ENCODE results near the gene CHD5.
"Not testable (repeated sequence)": the region's sequence is repeated elsewhere in the genome, so short reads cannot be mapped to it uniquely, and the experiment has no call there.

CHD5 gene

DNA sequence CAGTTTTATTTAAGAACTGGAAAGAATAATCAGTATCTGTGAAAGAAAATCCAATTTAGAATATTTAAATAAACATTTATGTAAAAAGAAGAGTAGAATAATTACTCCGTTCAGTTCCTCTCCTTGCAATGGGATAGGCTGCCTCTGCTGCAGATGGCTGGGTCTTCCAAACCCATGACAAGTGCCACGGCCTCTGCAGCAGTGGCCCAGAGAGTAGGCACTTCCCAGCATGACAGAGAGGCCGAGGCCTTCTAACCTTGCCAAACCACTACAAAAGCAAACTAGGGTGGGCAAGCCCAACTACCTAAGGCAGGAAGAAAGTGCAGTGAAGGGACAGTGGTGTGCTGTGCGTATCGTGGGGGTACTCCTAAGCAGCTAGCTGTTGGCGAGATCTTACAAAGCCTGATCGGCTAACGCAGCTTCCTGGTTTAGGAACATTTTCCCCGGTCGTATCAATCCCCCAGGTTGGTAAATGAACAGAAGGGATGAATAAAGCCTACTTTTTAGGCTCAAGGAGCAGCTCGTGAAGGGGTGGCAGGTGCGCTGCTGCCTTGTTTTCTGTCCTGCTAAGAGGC is 41.2 kb upstream of the CHD5 start:
- intact Hi-C loops (cut with DNase I; ENCODE audit: low total_unique reads) = no loop called here
- Histone ChIP-seq H3K36me3 (peaks cover 22 to 77% (median 32%) of the 10 kb centered on the region in 3 donors), H3K4me1 (peaks cover 0 to 6% (median 0%) of the 10 kb centered on the region in 4 donors), H3K4me3 (no peak overlapping the region), H3K27me3 (no peaks in the 10 kb centered on the region), H3K27ac (no peak overlapping the region), H3K9me3 (no peaks in the 10 kb centered on the region)
- no peak for DNase-seq
- TF ChIP-seq CTCF (IDR thresholded peaks at IDR 0.05) = no peak

DNA sequence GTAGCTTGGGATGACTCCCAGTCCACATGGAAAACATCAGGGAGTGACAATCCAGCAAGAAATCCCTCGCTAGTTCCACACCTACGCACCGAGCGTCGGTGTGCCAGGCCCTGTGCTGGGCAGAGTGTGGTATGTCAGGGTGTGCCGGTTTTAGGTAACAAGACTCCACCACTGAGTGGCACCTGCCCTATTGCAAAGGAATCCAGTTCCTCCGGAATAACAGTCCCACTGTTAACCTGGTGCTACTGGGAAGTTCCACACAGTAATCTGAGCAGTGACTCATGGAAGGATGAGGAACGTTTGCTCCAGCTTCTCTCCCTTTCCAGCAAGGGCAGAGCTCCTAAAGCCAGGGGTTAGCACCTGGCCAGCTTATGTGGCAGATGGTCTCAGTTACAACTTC is 40.1 kb upstream of the CHD5 start:
- Histone ChIP-seq H3K27ac (no peak overlapping the region), H3K4me1 (peaks cover 0 to 6% (median 0%) of the 10 kb centered on the region in 4 donors), H3K9me3 (no peaks in the 10 kb centered on the region), H3K27me3 (no peaks in the 10 kb centered on the region), H3K36me3 (peaks cover 18 to 75% (median 24%) of the 10 kb centered on the region in 3 donors), H3K4me3 (no peak overlapping the region)
- DNase-seq = no peak
- intact Hi-C loops (cut with DNase I; ENCODE audit: low total_unique reads) = no loop called here
- no peak for TF ChIP-seq CTCF (IDR thresholded peaks at IDR 0.05)

- intact Hi-C loops (cut with DNase I; ENCODE audit: low total_unique reads); H3K4me1 ChIP-seq; DNase-seq; H3K27me3 ChIP-seq; H3K9me3 ChIP-seq; H3K4me3 ChIP-seq; H3K27ac ChIP-seq: not testable (repeated sequence)
- H3K36me3 ChIP-seq = peaks cover 12 to 69% (median 18%) of the 10 kb centered on the region in 3 donors
These were observed 39.5 kb upstream of the CHD5 start for GRCh38 chr1:6219641-6220040.

DNA sequence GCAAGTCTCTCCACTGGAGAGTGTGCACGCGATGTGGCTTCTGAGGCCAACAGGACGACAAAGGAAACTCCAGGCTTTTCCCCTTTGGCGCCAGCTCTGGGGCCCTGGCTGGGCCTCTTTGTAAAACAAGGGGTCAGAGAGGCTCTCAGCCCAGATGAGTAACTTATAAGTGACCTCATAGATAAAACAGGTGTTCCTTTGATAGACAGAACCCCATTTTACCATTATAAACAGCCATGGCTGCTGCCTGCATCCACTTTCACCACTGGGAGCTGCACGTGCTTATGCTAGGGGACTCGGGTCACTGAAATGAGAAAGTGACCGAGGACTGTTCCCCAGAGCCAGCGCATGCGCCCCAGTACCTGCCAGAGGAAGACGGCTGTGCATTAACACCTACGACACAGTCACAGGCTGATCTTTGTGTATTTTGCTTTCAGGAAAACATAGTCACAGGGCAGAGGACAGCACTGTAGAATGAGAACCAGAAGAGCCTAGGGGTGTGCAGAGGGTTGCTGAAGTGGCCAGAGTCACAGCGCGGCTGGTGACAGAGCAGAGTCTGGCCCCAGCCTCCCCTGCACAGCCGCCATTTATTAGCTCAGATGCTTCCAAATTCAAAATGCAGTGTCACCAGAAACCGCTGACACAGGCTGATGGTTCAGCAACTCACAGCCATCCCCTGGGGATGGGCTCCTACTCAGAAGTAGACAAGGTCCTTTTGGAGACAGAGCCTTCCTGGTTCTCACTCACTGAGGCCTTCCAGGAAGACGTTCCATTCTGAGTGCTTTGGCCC is 38.4 kb upstream of the CHD5 start:
- H3K27me3 ChIP-seq = no peaks in the 10 kb centered on the region
- intact Hi-C loops (cut with DNase I; ENCODE audit: low total_unique reads) = no loop called here
- H3K9me3 ChIP-seq = no peaks in the 10 kb centered on the region
- H3K4me3 ChIP-seq = no peak overlapping the region
- H3K36me3 ChIP-seq = peaks cover 1 to 59% (median 8%) of the 10 kb centered on the region in 3 donors
- peaks cover 0 to 6% (median 0%) of the 10 kb centered on the region in 4 donors for H3K4me1 ChIP-seq
- DNase-seq = no peak
- no peak for TF ChIP-seq CTCF (IDR thresholded peaks at IDR 0.05)
- H3K27ac ChIP-seq = no peak overlapping the region

DNA sequence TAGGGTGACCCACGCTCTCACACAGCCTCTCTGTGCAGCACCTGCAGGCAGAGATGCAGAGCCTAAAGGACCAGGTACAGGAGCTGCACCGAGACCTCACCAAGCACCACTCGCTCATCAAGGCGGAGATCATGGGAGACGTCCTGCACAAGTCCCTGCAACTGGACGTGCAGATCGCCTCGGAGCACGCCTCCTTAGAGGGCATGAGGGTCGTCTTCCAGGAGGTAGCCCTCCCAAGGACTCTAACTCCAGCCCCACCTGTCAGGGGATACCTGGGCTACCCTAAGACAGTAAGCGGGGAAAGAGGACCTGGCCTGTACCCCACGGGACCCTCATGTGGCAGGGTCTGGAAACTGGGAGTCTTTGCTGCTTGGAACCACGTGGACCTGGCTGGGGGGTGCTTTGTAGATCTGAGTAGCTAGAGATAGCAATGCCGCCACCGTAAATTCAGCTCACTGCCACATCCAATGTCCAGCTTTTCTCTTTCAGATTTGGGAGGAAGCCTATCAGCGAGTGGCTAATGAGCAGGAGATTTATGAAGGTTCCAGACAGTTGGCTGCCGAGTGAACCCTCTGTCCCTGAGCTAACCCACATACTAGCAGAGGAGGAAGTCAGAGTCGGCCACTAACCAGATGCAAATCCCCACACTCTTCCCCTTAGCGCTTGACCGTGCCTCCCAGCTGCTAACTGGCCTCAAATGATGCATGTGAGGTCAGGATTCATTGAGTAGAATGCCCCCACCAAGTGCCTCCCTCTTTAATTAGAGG is 32.3 kb upstream of the CHD5 start:
- intact Hi-C loops (cut with DNase I; ENCODE audit: low total_unique reads) = no loop called here
- Histone ChIP-seq H3K36me3 (peaks cover 0 to 41% (median 0%) of the 10 kb centered on the region in 3 donors), H3K27ac (no peak overlapping the region), H3K27me3 (no peaks in the 10 kb centered on the region), H3K9me3 (no peaks in the 10 kb centered on the region), H3K4me1 (peaks cover 0 to 19% (median 7%) of the 10 kb centered on the region in 4 donors), H3K4me3 (no peak overlapping the region)
- no peak for TF ChIP-seq CTCF (IDR thresholded peaks at IDR 0.05)
- no peak for DNase-seq

- Histone ChIP-seq H3K9me3 (no peaks in the 10 kb centered on the region), H3K36me3 (peaks cover 0 to 34% (median 0%) of the 10 kb centered on the region in 3 donors), H3K27ac (no peak overlapping the region), H3K4me3 (no peak overlapping the region), H3K4me1 (peaks cover 0 to 25% (median 12%) of the 10 kb centered on the region in 4 donors), H3K27me3 (no peaks in the 10 kb centered on the region)
- intact Hi-C loops (cut with DNase I; ENCODE audit: low total_unique reads) = no loop called here
- no peak for DNase-seq
- no peak for TF ChIP-seq CTCF (IDR thresholded peaks at IDR 0.05)
These were observed 31.6 kb upstream of the CHD5 start for GRCh38 chr1:6211731-6212130.

Data from tibial artery (tissue), 4 donors.